Measurements from ENCODE around the gene PPARG. TPM values are rescaled to one million over a fixed set of nuclear protein-coding genes. Genes with fewer than 3 reads are reported as not detected.
A peak's percentile ranks its signal among the peaks of the same experiment; 100 is the strongest.

PPARG gene
- total and polyA plus RNA-seq, 2 of the 13 experiments (the other 11 are each of a cell fraction or from before 2014, with no cell fraction given), result 13.9 to 58.3 TPM

GRCh38 chr3:12316729-12317351 is 28.0 kb downstream of the PPARG start (continued):
- TF ChIP-seq ZHX1 (CRISPR knock-in tag; IDR thresholded peaks at IDR 0.05; ENCODE audit: low read depth) (no peak), HNF1A (IDR thresholded peaks at IDR 0.05; ENCODE audit: low read depth) (0 out of 2 replicates have a peak, but pooled peaks have one; percentile 56), HNF1A (CRISPR knock-in tag; IDR thresholded peaks at IDR 0.05; ENCODE audit: borderline replicate concordance) (no peak; the same call in 1 of the 2 replicates), ATRX (CRISPR knock-in tag; IDR thresholded peaks at IDR 0.05; ENCODE audit: borderline replicate concordance) (no peak), RAD51 (IDR thresholded peaks at IDR 0.05; ENCODE audit: borderline replicate concordance) (no peak), SNAPC4 (CRISPR knock-in tag; IDR thresholded peaks at IDR 0.05) (no peak), GFI1 (CRISPR knock-in tag; IDR thresholded peaks at IDR 0.05; ENCODE audit: borderline replicate concordance) (no peak), ZHX2 (IDR thresholded peaks at IDR 0.05; ENCODE audit: low read depth) (no peak), ZHX2 (CRISPR knock-in tag; IDR thresholded peaks at IDR 0.05; ENCODE audit: borderline replicate concordance) (no peak; the same call in 1 of the 2 replicates), SALL1 (CRISPR knock-in tag; IDR thresholded peaks at IDR 0.05) (peak; percentile 16; the same call in 1 of the 2 replicates)

Measured in HepG2 (cell line).